Measurements from ENCODE around the gene REL. TPM values are rescaled to one million over a fixed set of nuclear protein-coding genes. Genes with fewer than 3 reads are reported as not detected.

REL gene
- total and polyA plus RNA-seq, 2 of the 13 experiments (the other 11 are each of a cell fraction or from before 2014, with no cell fraction given), result 3.7 to 7.0 TPM

DNA sequence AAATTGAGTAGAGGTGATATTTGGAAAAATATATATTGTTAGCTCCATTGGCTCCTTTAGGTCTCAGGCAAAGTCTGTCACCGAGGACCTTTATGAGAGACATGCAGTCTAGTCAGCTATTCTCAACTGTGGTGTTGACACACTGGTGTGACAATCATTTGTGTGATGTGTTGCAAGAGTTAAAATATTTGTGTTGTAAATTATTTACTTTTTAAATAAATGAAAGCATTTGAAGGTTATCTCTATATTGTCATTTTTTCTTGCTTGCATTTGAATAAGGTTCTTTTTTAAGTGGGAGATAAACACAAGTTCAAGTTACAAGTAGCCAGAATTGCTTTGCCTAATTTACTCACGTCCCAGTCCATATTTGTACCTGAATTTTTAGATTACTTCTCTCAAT lies 4.3 kb downstream of the REL start (continued):
- TF ChIP-seq, protein P1, sequence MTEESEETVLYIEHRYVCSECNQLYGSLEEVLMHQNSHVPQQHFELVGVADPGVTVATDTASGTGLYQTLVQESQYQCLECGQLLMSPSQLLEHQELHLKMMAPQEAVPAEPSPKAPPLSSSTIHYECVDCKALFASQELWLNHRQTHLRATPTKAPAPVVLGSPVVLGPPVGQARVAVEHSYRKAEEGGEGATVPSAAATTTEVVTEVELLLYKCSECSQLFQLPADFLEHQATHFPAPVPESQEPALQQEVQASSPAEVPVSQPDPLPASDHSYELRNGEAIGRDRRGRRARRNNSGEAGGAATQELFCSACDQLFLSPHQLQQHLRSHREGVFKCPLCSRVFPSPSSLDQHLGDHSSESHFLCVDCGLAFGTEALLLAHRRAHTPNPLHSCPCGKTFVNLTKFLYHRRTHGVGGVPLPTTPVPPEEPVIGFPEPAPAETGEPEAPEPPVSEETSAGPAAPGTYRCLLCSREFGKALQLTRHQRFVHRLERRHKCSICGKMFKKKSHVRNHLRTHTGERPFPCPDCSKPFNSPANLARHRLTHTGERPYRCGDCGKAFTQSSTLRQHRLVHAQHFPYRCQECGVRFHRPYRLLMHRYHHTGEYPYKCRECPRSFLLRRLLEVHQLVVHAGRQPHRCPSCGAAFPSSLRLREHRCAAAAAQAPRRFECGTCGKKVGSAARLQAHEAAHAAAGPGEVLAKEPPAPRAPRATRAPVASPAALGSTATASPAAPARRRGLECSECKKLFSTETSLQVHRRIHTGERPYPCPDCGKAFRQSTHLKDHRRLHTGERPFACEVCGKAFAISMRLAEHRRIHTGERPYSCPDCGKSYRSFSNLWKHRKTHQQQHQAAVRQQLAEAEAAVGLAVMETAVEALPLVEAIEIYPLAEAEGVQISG (CRISPR knock-in tag; IDR thresholded peaks at IDR 0.05), result no peak
- TF ChIP-seq ZNF75D (CRISPR knock-in tag; IDR thresholded peaks at IDR 0.05; ENCODE audit: borderline replicate concordance) (no peak), ZNF564 (CRISPR knock-in tag; IDR thresholded peaks at IDR 0.05) (no peak), HIVEP1 (CRISPR knock-in tag; IDR thresholded peaks at IDR 0.05) (no peak), BORCS8-MEF2B (CRISPR knock-in tag; IDR thresholded peaks at IDR 0.05) (no peak), SOX13 (IDR thresholded peaks at IDR 0.05) (peak; percentile 46; the same call in 1 of the 2 replicates), SOX13 (CRISPR knock-in tag; conservative IDR thresholded peaks at IDR 0.05 in 1 of 2, IDR thresholded peaks at IDR 0.05 in 1 of 2) (peak in 1 of 2 experiments; percentile 87; a peak in 2 of 4 replicates), CEBPG (CRISPR knock-in tag; IDR thresholded peaks at IDR 0.05) (peak; percentile 86), ZNF510 (CRISPR knock-in tag; IDR thresholded peaks at IDR 0.05; ENCODE audit: low read depth) (no peak), HOXA5 (CRISPR knock-in tag; IDR thresholded peaks at IDR 0.05) (no peak), KAT2B (IDR thresholded peaks at IDR 0.05; ENCODE audit: borderline replicate concordance, low read depth, low read length) (no peak), TBX2 (CRISPR knock-in tag; IDR thresholded peaks at IDR 0.05; ENCODE audit: borderline replicate concordance) (0 out of 2 replicates have a peak, but pooled peaks have one; percentile 28), DMAP1 (CRISPR knock-in tag; IDR thresholded peaks at IDR 0.05) (0 out of 2 replicates have a peak, but pooled peaks have one; percentile 19), MAFF (IDR thresholded peaks at IDR 0.05; ENCODE audit: low read depth, low read length) (peak; percentile 91), ONECUT2 (CRISPR knock-in tag; IDR thresholded peaks at IDR 0.05) (no peak), BCL6 (CRISPR knock-in tag; IDR thresholded peaks at IDR 0.05) (peak; percentile 57), ASH2L (IDR thresholded peaks at IDR 0.05; ENCODE audit: insufficient read length, low read depth, low read length) (peak; percentile 53), TARDBP (CRISPR knock-in tag; IDR thresholded peaks at IDR 0.05) (no peak), ZEB1 (IDR thresholded peaks at IDR 0.05; ENCODE audit: insufficient replicate concordance, low read depth) (no peak), ZNF335 (CRISPR knock-in tag; IDR thresholded peaks at IDR 0.05) (no peak), RXRB (CRISPR knock-in tag; IDR thresholded peaks at IDR 0.05; ENCODE audit: borderline replicate concordance) (no peak), ZNF619 (CRISPR knock-in tag; IDR thresholded peaks at IDR 0.05) (no peak), FOXA3 (CRISPR knock-in tag; IDR thresholded peaks at IDR 0.05) (peak; percentile 91), ARID2 (CRISPR knock-in tag; IDR thresholded peaks at IDR 0.05; ENCODE audit: borderline replicate concordance) (no peak), MIER2 (CRISPR knock-in tag; IDR thresholded peaks at IDR 0.05) (no peak), ZNF670 (CRISPR knock-in tag; IDR thresholded peaks at IDR 0.05; ENCODE audit: borderline replicate concordance) (0 out of 2 replicates have a peak, but pooled peaks have one; percentile 27), NFYB (CRISPR knock-in tag; IDR thresholded peaks at IDR 0.05) (no peak), TGIF2 (CRISPR knock-in tag; IDR thresholded peaks at IDR 0.05) (0 out of 2 replicates have a peak, but pooled peaks have one; percentile 31), ZBTB1 (CRISPR knock-in tag; IDR thresholded peaks at IDR 0.05; ENCODE audit: borderline replicate concordance) (no peak)
- TF ChIP-seq, protein P2, sequence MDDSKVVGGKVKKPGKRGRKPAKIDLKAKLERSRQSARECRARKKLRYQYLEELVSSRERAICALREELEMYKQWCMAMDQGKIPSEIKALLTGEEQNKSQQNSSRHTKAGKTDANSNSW (CRISPR knock-in tag; IDR thresholded peaks at IDR 0.05; ENCODE audit: borderline replicate concordance), result no peak
- TF ChIP-seq, protein P3, sequence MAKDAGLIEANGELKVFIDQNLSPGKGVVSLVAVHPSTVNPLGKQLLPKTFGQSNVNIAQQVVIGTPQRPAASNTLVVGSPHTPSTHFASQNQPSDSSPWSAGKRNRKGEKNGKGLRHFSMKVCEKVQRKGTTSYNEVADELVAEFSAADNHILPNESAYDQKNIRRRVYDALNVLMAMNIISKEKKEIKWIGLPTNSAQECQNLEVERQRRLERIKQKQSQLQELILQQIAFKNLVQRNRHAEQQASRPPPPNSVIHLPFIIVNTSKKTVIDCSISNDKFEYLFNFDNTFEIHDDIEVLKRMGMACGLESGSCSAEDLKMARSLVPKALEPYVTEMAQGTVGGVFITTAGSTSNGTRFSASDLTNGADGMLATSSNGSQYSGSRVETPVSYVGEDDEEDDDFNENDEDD (CRISPR knock-in tag; IDR thresholded peaks at IDR 0.05; ENCODE audit: borderline replicate concordance), result no peak
